ENCODE measurements around the gene EEFSEC.

The EEFSEC gene

DNA sequence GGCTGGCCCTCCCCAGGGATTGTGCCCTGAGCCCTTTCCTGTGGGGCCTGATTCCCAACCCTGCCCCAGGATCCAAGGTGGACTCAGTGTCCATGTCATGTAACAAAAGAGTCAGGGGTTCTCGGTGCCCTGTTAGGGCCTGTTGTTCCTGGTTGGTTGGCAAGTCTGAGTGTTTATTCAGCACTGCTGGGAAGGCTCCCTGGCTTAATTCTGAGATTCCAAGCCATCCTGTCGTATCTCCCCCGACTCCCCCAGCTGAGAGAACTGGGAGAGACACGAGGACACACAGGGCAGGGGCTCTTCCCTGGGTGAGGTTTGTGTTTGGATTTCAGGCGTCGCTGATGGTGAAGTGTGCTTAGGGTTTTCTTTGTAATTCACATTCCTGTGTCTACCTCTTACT, 78.3 kb downstream of the EEFSEC start:
- Mint-ChIP-seq H3K9me3 (no peaks in the 10 kb centered on the region), H3K4me3 (no peak overlapping the region), H3K4me1 (ENCODE audit: low read depth) (no peaks in the 10 kb centered on the region), H3K27ac (no peak overlapping the region), H3K27me3 (ENCODE audit: low read depth) (no peaks in the 10 kb centered on the region), H3K36me3 (ENCODE audit: low read depth) (no peaks in the 10 kb centered on the region)

GRCh38 chr3:128232376-128233178, 79.3 kb downstream of the EEFSEC start:
- Mint-ChIP-seq H3K27ac (no peak overlapping the region), H3K4me3 (no peak overlapping the region), H3K9me3 (no peaks in the 10 kb centered on the region), H3K4me1 (ENCODE audit: low read depth) (no peaks in the 10 kb centered on the region), H3K36me3 (ENCODE audit: low read depth) (no peaks in the 10 kb centered on the region), H3K27me3 (ENCODE audit: low read depth) (no peaks in the 10 kb centered on the region)

GRCh38 chr3:128235207-128235926, 82.1 kb downstream of the EEFSEC start:
- H3K9me3 Mint-ChIP-seq, result no peaks in the 10 kb centered on the region
- no peak overlapping the region for H3K27ac Mint-ChIP-seq
- no peaks in the 10 kb centered on the region for H3K36me3 Mint-ChIP-seq (ENCODE audit: low read depth)
- H3K4me3 Mint-ChIP-seq, result no peak overlapping the region
- no peaks in the 10 kb centered on the region for H3K4me1 Mint-ChIP-seq (ENCODE audit: low read depth)
- H3K27me3 Mint-ChIP-seq (ENCODE audit: low read depth), result no peaks in the 10 kb centered on the region

DNA sequence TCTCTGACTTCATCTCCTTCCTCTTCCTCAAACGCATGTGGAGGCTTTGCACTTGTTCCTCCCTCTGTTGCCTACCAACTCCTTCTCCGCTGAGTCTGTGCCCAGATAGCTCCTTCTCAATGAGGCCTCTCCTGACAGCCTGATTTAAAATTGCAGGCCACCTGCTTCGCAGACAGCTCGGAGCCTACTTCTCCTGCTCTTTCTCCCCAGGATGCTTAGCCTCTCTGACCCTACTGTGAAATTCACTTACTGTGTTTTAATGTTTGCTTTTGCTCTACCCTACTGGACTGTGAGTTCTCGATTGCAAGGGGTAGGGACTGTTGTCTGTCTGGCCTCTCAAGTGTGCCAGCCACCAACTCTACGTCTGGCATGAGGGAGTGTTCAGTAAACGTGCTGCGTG, 83.4 kb downstream of the EEFSEC start:
- no peaks in the 10 kb centered on the region for H3K4me1 Mint-ChIP-seq (ENCODE audit: low read depth)
- H3K9me3 Mint-ChIP-seq, result no peaks in the 10 kb centered on the region
- no peak overlapping the region for H3K27ac Mint-ChIP-seq
- H3K4me3 Mint-ChIP-seq, result no peak overlapping the region
- H3K27me3 Mint-ChIP-seq (ENCODE audit: low read depth), result no peaks in the 10 kb centered on the region
- H3K36me3 Mint-ChIP-seq (ENCODE audit: low read depth), result no peaks in the 10 kb centered on the region

GRCh38 chr3:128237348-128238183, 84.3 kb downstream of the EEFSEC start:
- no peak overlapping the region for H3K4me3 Mint-ChIP-seq
- H3K36me3 Mint-ChIP-seq (ENCODE audit: low read depth), result no peaks in the 10 kb centered on the region
- no peaks in the 10 kb centered on the region for H3K9me3 Mint-ChIP-seq
- H3K4me1 Mint-ChIP-seq (ENCODE audit: low read depth), result no peaks in the 10 kb centered on the region
- no peak overlapping the region for H3K27ac Mint-ChIP-seq
- H3K27me3 Mint-ChIP-seq (ENCODE audit: low read depth), result no peaks in the 10 kb centered on the region

GRCh38 chr3:128238184-128238489, 84.9 kb downstream of the EEFSEC start:
- Mint-ChIP-seq H3K27me3 (ENCODE audit: low read depth) (no peaks in the 10 kb centered on the region), H3K36me3 (ENCODE audit: low read depth) (no peaks in the 10 kb centered on the region), H3K9me3 (no peaks in the 10 kb centered on the region), H3K4me3 (no peak overlapping the region), H3K4me1 (ENCODE audit: low read depth) (peaks cover 5% of the 10 kb centered on the region), H3K27ac (no peak overlapping the region)

GRCh38 chr3:128239304-128239703, 86.0 kb downstream of the EEFSEC start:
- no peaks in the 10 kb centered on the region for H3K9me3 Mint-ChIP-seq
- H3K27ac Mint-ChIP-seq, result no peak overlapping the region
- H3K36me3 Mint-ChIP-seq (ENCODE audit: low read depth), result no peaks in the 10 kb centered on the region
- H3K27me3 Mint-ChIP-seq (ENCODE audit: low read depth), result no peaks in the 10 kb centered on the region
- no peak overlapping the region for H3K4me3 Mint-ChIP-seq
- peaks cover 9% of the 10 kb centered on the region for H3K4me1 Mint-ChIP-seq (ENCODE audit: low read depth)

DNA sequence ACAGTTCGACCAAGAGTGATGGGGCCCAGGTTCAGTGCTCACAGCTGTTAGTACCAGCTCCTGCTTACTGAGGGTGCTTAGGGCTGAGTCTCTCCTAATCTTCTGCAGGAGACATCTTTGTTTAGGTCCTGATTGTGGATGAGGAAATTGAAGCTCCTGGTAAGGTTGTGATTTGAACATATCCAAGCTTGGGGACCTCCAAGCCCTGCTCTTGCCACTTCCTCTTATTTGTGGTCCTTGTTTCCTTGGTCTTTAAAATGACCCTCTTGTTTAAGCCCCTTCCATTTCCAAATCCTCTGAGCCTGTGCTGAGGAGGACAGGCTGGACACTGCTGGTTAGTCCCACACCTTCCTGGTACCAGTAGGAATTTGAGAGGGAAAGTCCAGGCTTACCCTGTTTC, 87.0 kb downstream of the EEFSEC start:
- H3K36me3 Mint-ChIP-seq (ENCODE audit: low read depth), result no peaks in the 10 kb centered on the region
- H3K27me3 Mint-ChIP-seq (ENCODE audit: low read depth), result no peaks in the 10 kb centered on the region
- H3K4me1 Mint-ChIP-seq (ENCODE audit: low read depth), result peaks cover 9% of the 10 kb centered on the region
- no peak overlapping the region for H3K4me3 Mint-ChIP-seq
- no peaks in the 10 kb centered on the region for H3K9me3 Mint-ChIP-seq
- H3K27ac Mint-ChIP-seq, result no peak overlapping the region

DNA sequence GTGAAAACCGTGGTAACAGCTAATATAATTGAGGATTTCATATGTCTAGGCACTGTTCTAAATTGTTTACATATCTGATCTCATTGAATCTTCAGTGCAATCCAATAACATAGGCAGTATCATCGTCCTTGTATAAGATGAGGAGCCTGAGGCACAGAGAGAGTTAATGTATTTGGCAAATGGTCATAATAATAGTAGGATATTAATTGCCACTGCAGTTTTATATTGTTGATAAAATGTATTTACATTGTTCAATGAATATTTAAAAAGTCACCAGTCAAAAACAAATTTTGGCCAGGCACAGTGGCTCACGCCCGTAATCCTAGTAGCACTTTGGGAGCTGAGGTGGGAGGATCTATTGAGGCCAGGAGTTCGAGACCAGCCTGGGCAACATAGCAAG, 88.5 kb downstream of the EEFSEC start:
- Mint-ChIP-seq H3K4me1 (ENCODE audit: low read depth) (peaks cover 9% of the 10 kb centered on the region), H3K9me3 (no peaks in the 10 kb centered on the region), H3K4me3 (no peak overlapping the region), H3K36me3 (ENCODE audit: low read depth) (peaks cover under 1% of the 10 kb centered on the region), H3K27ac (no peak overlapping the region), H3K27me3 (ENCODE audit: low read depth) (no peaks in the 10 kb centered on the region)

- H3K27me3 Mint-ChIP-seq (ENCODE audit: low read depth), result no peaks in the 10 kb centered on the region
- no peak overlapping the region for H3K4me3 Mint-ChIP-seq
- H3K27ac Mint-ChIP-seq, result peak overlapping the region; percentile 75
- peaks cover 9% of the 10 kb centered on the region for H3K4me1 Mint-ChIP-seq (ENCODE audit: low read depth)
- no peaks in the 10 kb centered on the region for H3K9me3 Mint-ChIP-seq
- peaks cover 7% of the 10 kb centered on the region for H3K36me3 Mint-ChIP-seq (ENCODE audit: low read depth)
These were observed 89.7 kb downstream of the EEFSEC start for GRCh38 chr3:128242818-128243601.

DNA sequence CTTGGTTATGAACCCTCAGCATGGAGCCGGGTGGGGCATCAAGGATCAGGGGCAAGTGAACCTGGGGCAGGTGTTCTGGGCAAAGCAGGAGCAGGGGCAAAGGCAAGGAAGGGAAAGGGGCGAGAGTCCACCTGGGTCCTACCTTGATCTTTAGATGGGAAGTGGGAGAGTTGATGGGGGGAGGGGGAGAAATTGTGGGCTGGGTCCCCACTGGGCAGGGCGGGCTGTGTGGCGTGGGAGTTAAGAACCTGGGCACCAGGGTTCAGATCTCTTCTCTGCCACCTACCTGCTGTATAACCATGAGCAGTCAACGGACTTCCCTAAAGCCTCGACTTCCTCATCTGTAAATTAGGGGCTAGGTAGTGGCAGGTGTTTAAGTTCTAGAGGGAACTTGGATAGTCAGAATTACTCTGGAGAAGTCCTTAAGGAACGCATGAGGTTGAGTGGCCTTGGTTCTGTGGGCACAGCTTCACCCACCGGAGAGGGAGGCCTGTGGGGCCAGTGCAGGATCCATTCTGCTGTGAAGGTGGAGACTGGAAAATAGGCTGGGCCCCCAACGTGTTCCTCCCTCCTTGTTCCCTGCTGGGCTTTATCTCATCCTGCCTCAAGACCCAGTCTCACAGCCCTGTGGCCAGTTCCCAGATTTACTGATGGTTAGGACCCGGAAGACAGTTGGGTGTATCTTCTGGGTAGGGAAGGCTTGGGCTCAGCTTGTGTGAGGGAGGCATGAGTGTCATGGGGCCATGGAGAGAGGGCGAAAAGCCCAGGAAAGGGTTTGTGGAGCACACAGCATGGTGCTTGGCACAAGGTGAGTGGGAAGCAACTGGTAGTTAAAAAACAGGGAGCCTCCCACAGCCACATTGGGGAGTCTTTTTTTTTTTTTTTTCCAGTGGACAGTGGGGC, 90.6 kb downstream of the EEFSEC start:
- H3K27me3 Mint-ChIP-seq (ENCODE audit: low read depth), result no peaks in the 10 kb centered on the region
- H3K36me3 Mint-ChIP-seq (ENCODE audit: low read depth), result peaks cover 7% of the 10 kb centered on the region
- H3K4me1 Mint-ChIP-seq (ENCODE audit: low read depth), result peaks cover 9% of the 10 kb centered on the region
- no peaks in the 10 kb centered on the region for H3K9me3 Mint-ChIP-seq
- peak overlapping the region; percentile 75 for H3K27ac Mint-ChIP-seq
- no peak overlapping the region for H3K4me3 Mint-ChIP-seq

DNA sequence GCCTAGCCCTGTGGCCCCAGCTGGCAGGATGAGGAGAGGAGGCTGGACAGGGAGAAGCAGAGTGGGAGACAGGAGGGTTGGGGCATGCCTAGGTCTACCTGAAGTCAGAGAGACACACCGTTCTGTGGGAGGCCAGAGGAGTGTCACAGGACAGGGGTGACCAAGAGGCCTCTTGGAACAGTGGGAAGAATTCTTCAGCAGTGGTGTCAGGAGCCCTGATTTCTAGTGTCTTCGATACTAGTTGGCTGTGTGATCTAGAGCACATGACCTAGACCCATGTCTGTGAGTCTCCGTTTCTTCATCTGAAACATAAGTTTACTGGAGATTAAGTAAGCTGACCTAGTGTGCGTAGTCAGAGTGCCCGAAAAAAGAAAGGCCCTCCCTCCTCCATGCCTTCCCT, 92.2 kb downstream of the EEFSEC start:
- Mint-ChIP-seq H3K4me3 (no peak overlapping the region), H3K36me3 (ENCODE audit: low read depth) (peaks cover 16% of the 10 kb centered on the region), H3K27ac (no peak overlapping the region), H3K27me3 (ENCODE audit: low read depth) (no peaks in the 10 kb centered on the region), H3K9me3 (no peaks in the 10 kb centered on the region), H3K4me1 (ENCODE audit: low read depth) (peaks cover 9% of the 10 kb centered on the region)

GRCh38 chr3:128247666-128248409, 94.6 kb downstream of the EEFSEC start:
- H3K27ac Mint-ChIP-seq, result no peak overlapping the region
- H3K36me3 Mint-ChIP-seq (ENCODE audit: low read depth), result peaks cover 21% of the 10 kb centered on the region
- H3K9me3 Mint-ChIP-seq, result no peaks in the 10 kb centered on the region
- H3K4me3 Mint-ChIP-seq, result no peak overlapping the region
- no peaks in the 10 kb centered on the region for H3K27me3 Mint-ChIP-seq (ENCODE audit: low read depth)
- peaks cover 7% of the 10 kb centered on the region for H3K4me1 Mint-ChIP-seq (ENCODE audit: low read depth)

All from T-helper 1 cell treated with Interleukin-12 subunit alpha and Interleukin-12 subunit beta and Interleukin-4 antibody, amounts not matched to agents 30 μg/mL and 1 μg/mL, for 36 hours (primary cell).